Measurements from ENCODE around the gene ACTA2. TPM values are rescaled to one million over a fixed set of nuclear protein-coding genes. Genes with fewer than 3 reads are reported as not detected.
A peak's percentile ranks its signal among the peaks of the same experiment; 100 is the strongest.

The ACTA2 gene
- total RNA-seq, 1 experiment from 2014 or later: 25.4 TPM

DNA sequence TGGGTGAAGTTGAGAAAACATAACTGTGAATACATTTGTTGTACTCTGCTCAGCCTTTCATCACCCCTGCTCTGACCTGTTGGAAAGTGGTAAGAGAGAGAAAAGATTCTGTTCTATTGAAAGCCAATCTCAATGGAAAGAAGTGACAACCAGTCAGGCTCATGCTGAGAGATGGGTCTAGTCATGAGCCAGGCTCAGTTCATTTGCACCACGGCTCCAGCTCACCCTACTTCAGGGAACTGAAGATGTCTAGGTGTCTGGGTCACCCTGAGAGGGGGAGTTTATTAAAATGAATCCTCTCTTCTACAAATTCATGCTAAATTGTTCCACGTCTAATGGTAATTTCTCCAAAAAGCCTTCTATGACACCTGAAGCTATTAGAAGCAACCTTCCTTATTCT is 25.9 kb upstream of the ACTA2 start:
- ChIA-PET POLR2A (interaction anchor here (0.9 to 1.8 kb wide), 5 partner anchors 9 to 96 kb away, joined by 3 to 10 read pairs (median 3); partner anchors contain the start of gene FAS), CTCF (interaction anchor here (0.6 to 3.4 kb wide), 10 partner anchors 9 to 1376 kb away, joined by 3 to 33 read pairs (median 5); partner anchors contain the start of gene FAS)

DNA sequence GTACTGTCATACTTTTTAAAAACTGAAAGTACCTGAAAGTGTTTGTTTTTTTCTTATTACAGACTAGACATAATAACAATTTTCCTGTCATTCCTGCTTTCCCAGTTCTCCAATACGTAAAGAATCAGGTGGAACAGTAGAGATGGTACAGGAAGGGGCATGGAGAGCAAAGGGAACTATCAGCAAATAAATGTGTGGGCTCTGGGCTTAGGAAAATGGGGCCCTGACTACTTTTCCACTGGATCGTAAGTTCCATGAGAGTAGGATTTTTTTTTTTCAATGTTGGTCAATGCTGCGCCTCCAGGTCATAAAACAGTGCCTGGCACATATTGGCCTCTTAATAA is 22.8 kb upstream of the ACTA2 start:
- peaks cover 14% of the 10 kb centered on the region for H3K4me1 Mint-ChIP-seq (ENCODE audit: insufficient read depth, unreplicated experiment)
- CTCF ChIA-PET: interaction anchor here (0.7 to 2.5 kb wide), 11 partner anchors 12 to 243 kb away, joined by 3 to 20 read pairs (median 4); no protein-coding TSS in a partner anchor
- H3K27ac Mint-ChIP-seq (ENCODE audit: low read depth, unreplicated experiment): peak overlapping the region; percentile 100
- no peaks in the 10 kb centered on the region for H3K9me3 Mint-ChIP-seq (ENCODE audit: unreplicated experiment)
- BruUV-seq (replicated peaks): no TSS peak
- intact Hi-C loops (cut with micrococcal nuclease): no loop called here
- peaks cover 6% of the 10 kb centered on the region for H3K36me3 Mint-ChIP-seq (ENCODE audit: insufficient read depth, unreplicated experiment)
- peak overlapping the region; percentile 93 for H3K4me3 Mint-ChIP-seq (ENCODE audit: unreplicated experiment)
- DNase-seq (ENCODE audit: unreplicated experiment): no peak
- TF ChIP-seq CTCF (IDR thresholded peaks at IDR 0.05; ENCODE audit: unreplicated experiment): no peak
- no peaks in the 10 kb centered on the region for H3K27me3 Mint-ChIP-seq (ENCODE audit: insufficient read depth, unreplicated experiment)
- POLR2A ChIA-PET: interaction anchor here (0.5 to 6.3 kb wide), 14 partner anchors 11 to 470 kb away, joined by 3 to 72 read pairs (median 4); partner anchors contain the start of genes FAS, LIPA and STAMBPL1

More for the DNA sequence above, 25.9 kb upstream of the ACTA2 start:
- intact Hi-C loops (cut with micrococcal nuclease): no loop called here
- Mint-ChIP-seq H3K4me3 (ENCODE audit: unreplicated experiment) (no peak overlapping the region), H3K27me3 (ENCODE audit: insufficient read depth, unreplicated experiment) (no peaks in the 10 kb centered on the region), H3K4me1 (ENCODE audit: insufficient read depth, unreplicated experiment) (peaks cover 14% of the 10 kb centered on the region), H3K36me3 (ENCODE audit: insufficient read depth, unreplicated experiment) (peaks cover 6% of the 10 kb centered on the region), H3K9me3 (ENCODE audit: unreplicated experiment) (no peaks in the 10 kb centered on the region), H3K27ac (ENCODE audit: low read depth, unreplicated experiment) (no peak overlapping the region)
- no peak for TF ChIP-seq CTCF (IDR thresholded peaks at IDR 0.05; ENCODE audit: unreplicated experiment)
- no peak for DNase-seq (ENCODE audit: unreplicated experiment)
- no TSS peak for BruUV-seq (replicated peaks)

DNA sequence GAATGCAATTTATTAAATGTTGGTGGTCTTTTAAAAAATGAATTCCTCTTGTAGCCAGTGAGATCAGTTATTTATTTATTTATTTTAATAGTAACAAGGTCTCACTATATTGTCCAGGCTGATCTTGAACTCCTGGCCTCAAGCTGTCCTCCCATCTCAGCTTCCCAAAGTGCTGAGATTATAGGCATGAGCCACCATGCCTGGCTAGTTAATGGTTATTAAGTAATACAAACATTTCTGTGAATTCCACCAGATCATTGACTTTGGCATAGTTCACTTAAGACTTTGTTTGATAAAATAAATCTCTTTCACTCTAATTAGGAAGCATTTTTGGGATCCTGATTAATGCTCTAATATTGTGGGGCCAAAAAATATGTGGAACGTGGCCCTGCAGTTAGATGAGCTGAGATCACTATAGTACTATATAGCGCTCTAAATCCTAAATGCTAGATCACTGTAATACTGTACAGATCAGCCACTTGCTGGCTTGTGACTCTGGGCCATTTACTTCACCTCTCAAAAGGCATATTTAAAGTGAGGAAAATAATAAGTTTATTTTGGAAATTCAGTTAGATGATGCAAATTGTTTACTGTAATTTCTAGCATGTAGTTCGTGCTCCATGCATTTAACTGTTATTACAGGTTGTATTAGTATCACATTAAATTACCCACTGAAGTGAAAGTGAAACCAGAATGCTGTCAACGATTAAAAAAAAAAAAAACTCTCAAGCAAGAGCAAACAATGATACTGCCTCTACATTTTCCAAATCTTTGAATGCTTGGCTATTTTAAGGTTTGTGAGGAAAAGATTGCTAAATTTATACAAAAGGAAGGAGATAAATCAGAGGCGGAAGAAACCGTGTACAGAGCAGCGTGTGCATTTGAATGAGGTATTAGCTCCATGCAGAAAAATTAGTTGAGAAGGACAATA is 22.1 kb upstream of the ACTA2 start:
- Mint-ChIP-seq H3K27me3 (ENCODE audit: insufficient read depth, unreplicated experiment) (no peaks in the 10 kb centered on the region), H3K36me3 (ENCODE audit: insufficient read depth, unreplicated experiment) (peaks cover 6% of the 10 kb centered on the region), H3K9me3 (ENCODE audit: unreplicated experiment) (no peaks in the 10 kb centered on the region), H3K27ac (ENCODE audit: low read depth, unreplicated experiment) (peak overlapping the region; percentile 100), H3K4me3 (ENCODE audit: unreplicated experiment) (peak overlapping the region; percentile 93), H3K4me1 (ENCODE audit: insufficient read depth, unreplicated experiment) (peaks cover 15% of the 10 kb centered on the region)
- TF ChIP-seq CTCF (IDR thresholded peaks at IDR 0.05; ENCODE audit: unreplicated experiment): no peak
- CTCF ChIA-PET: interaction anchor here (0.5 to 2.5 kb wide), 9 partner anchors 13 to 244 kb away, joined by 3 to 20 read pairs (median 4); no protein-coding TSS in a partner anchor
- BruUV-seq (replicated peaks): no TSS peak
- DNase-seq (ENCODE audit: unreplicated experiment): peak; percentile 38
- intact Hi-C loops (cut with micrococcal nuclease): no loop called here
- POLR2A ChIA-PET: interaction anchor here (0.5 to 6.3 kb wide), 15 partner anchors 10 to 470 kb away, joined by 3 to 72 read pairs (median 4); partner anchors contain the start of genes FAS, LIPA and STAMBPL1

GRCh38 chr10:88974012-88974411 is 21.4 kb upstream of the ACTA2 start:
- H3K4me3 Mint-ChIP-seq (ENCODE audit: unreplicated experiment): no peak overlapping the region
- H3K9me3 Mint-ChIP-seq (ENCODE audit: unreplicated experiment): no peaks in the 10 kb centered on the region
- DNase-seq (ENCODE audit: unreplicated experiment): no peak
- no peak overlapping the region for H3K27ac Mint-ChIP-seq (ENCODE audit: low read depth, unreplicated experiment)
- H3K4me1 Mint-ChIP-seq (ENCODE audit: insufficient read depth, unreplicated experiment): peaks cover 14% of the 10 kb centered on the region
- intact Hi-C loops (cut with micrococcal nuclease): no loop called here
- ChIA-PET POLR2A (interaction anchor here (1.0 to 6.3 kb wide), 5 partner anchors 9 to 25 kb away, joined by 3 to 72 read pairs (median 5); partner anchors contain the start of gene FAS), CTCF (interaction anchor here (0.5 to 2.5 kb wide), 3 partner anchors 13 to 40 kb away, joined by 3 to 20 read pairs (median 5); no protein-coding TSS in a partner anchor)
- no TSS peak for BruUV-seq (replicated peaks)
- no peak for TF ChIP-seq CTCF (IDR thresholded peaks at IDR 0.05; ENCODE audit: unreplicated experiment)
- H3K36me3 Mint-ChIP-seq (ENCODE audit: insufficient read depth, unreplicated experiment): peaks cover 6% of the 10 kb centered on the region
- H3K27me3 Mint-ChIP-seq (ENCODE audit: insufficient read depth, unreplicated experiment): no peaks in the 10 kb centered on the region
